NAMALWA (cell line): ENCODE measurements around the gene MAPK14.
A peak's percentile ranks its signal among the peaks of the same experiment; 100 is the strongest.
"Not testable (repeated sequence)": the region's sequence is repeated elsewhere in the genome, so short reads cannot be mapped to it uniquely, and the experiment has no call there.

ENCODE experiments used
- DNase-seq: peaks from one replicate; pipeline ENCODE4 v3.0.0-alpha.2; 2015; ENCODE audit warnings: low spot score

The MAPK14 gene

GRCh38 chr6:36123270-36124139 is 95.9 kb downstream of the MAPK14 start:
- DNase-seq: peak; percentile 93

GRCh38 chr6:36124346-36124745 is 96.7 kb downstream of the MAPK14 start:
- not testable (repeated sequence) for DNase-seq

GRCh38 chr6:36124881-36125280 is 97.3 kb downstream of the MAPK14 start:
- DNase-seq: no peak

GRCh38 chr6:36125575-36125974 is 98.0 kb downstream of the MAPK14 start:
- no peak for DNase-seq

- DNase-seq: no peak
Measured at GRCh38 chr6:36126121-36126520, 98.5 kb downstream of the MAPK14 start.

- DNase-seq: no peak
Measured at GRCh38 chr6:36126553-36127458, 99.2 kb downstream of the MAPK14 start.

GRCh38 chr6:36127462-36128016 is 99.9 kb downstream of the MAPK14 start:
- no peak for DNase-seq

- no peak for DNase-seq
Measured at GRCh38 chr6:36128073-36128472, 100.5 kb downstream of the MAPK14 start.

- no peak for DNase-seq
Measured at GRCh38 chr6:36128793-36129192, 101.2 kb downstream of the MAPK14 start.

- DNase-seq: not testable (repeated sequence)
Measured at GRCh38 chr6:36129334-36129733, 101.7 kb downstream of the MAPK14 start.

GRCh38 chr6:36129941-36130666 is 102.5 kb downstream of the MAPK14 start, which contains the start of gene MAPK13:
Gene MAPK13 (plus strand): TSS chr6:36130513. CDS start chr6:36130583, 70 bp downstream.
- no peak for DNase-seq

- no peak for DNase-seq
Measured at GRCh38 chr6:36130667-36131510, 103.3 kb downstream of the MAPK14 start.

GRCh38 chr6:36131511-36132245 is 104.1 kb downstream of the MAPK14 start:
- peak; percentile 84 for DNase-seq

- no peak for DNase-seq
Measured at GRCh38 chr6:36132246-36132895, 104.8 kb downstream of the MAPK14 start.

- DNase-seq: no peak
Measured at GRCh38 chr6:36133148-36133547, 105.5 kb downstream of the MAPK14 start.

GRCh38 chr6:36133912-36134311 is 106.3 kb downstream of the MAPK14 start:
- no peak for DNase-seq

- no peak for DNase-seq
Measured at GRCh38 chr6:36135053-36135731, 107.6 kb downstream of the MAPK14 start.

- no peak for DNase-seq
Measured at GRCh38 chr6:36136034-36136433, 108.4 kb downstream of the MAPK14 start.

- DNase-seq: no peak
Measured at GRCh38 chr6:36136551-36136950, 108.9 kb downstream of the MAPK14 start.
